ENCODE results near the gene CTAG1A.
"Not testable (repeated sequence)": the region's sequence is repeated elsewhere in the genome, so short reads cannot be mapped to it uniquely, and the experiment has no call there.

CTAG1A gene

GRCh38 chrX:154546354-154547244 lies 38.3 kb upstream of the CTAG1A start, which contains the start of gene G6PD:
G6PD (minus strand) TSS chrX:154546846; CDS start chrX:154546155, 691 bp downstream.
- peak; percentile 48 for TF ChIP-seq POLR2A (IDR thresholded peaks at IDR 0.05; ENCODE audit: low read depth, low read length)
- no peak for TF ChIP-seq SPI1 (IDR thresholded peaks at IDR 0.05; ENCODE audit: low read depth, low read length)
- peak; percentile 65; the same call in 1 of the 2 replicates for TF ChIP-seq POLR2AphosphoS5 (IDR thresholded peaks at IDR 0.05; ENCODE audit: low read depth, low read length)
- no peak for FAIRE-seq
- DNase-seq (ENCODE audit: insufficient read length, low spot score): peak; percentile 79

GRCh38 chrX:154547245-154548027 lies 37.5 kb upstream of the CTAG1A start, which contains the start of gene IKBKG:
IKBKG (plus strand) TSS chrX:154547620; CDS start chrX:154552003, 4,383 bp downstream.
- DNase-seq (ENCODE audit: insufficient read length, low spot score) (peak; percentile 80), FAIRE-seq (peak; percentile 95)
- TF ChIP-seq POLR2AphosphoS5 (IDR thresholded peaks at IDR 0.05; ENCODE audit: low read depth, low read length): 0 out of 2 replicates have a peak, but pooled peaks have one; percentile 42
- no peak for TF ChIP-seq SPI1 (IDR thresholded peaks at IDR 0.05; ENCODE audit: low read depth, low read length)
- 0 out of 2 replicates have a peak, but pooled peaks have one; percentile 1 for TF ChIP-seq POLR2A (IDR thresholded peaks at IDR 0.05; ENCODE audit: low read depth, low read length)
- TF ChIP-seq TAF1 (IDR thresholded peaks at IDR 0.05; ENCODE audit: low read depth, low read length): peak; percentile 38; the same call in 1 of the 2 replicates
- TF ChIP-seq PAX5 (IDR thresholded peaks at IDR 0.05; ENCODE audit: insufficient read depth, low read length, severe bottlenecking): no peak

GRCh38 chrX:154548028-154548316 lies 37.0 kb upstream of the CTAG1A start:
- TF ChIP-seq PAX5 (IDR thresholded peaks at IDR 0.05; ENCODE audit: insufficient read depth, low read length, severe bottlenecking): no peak
- no peak for TF ChIP-seq POLR2AphosphoS5 (IDR thresholded peaks at IDR 0.05; ENCODE audit: low read depth, low read length)
- no peak for TF ChIP-seq POLR2A (IDR thresholded peaks at IDR 0.05; ENCODE audit: low read depth, low read length)
- TF ChIP-seq SPI1 (IDR thresholded peaks at IDR 0.05; ENCODE audit: low read depth, low read length): no peak
- no peak for TF ChIP-seq POU2F2 (IDR thresholded peaks at IDR 0.05; ENCODE audit: low read depth, low read length)
- no peak for TF ChIP-seq TAF1 (IDR thresholded peaks at IDR 0.05; ENCODE audit: low read depth, low read length)
- DNase-seq (ENCODE audit: insufficient read length, low spot score) (no peak), FAIRE-seq (no peak)

- no peak for TF ChIP-seq PAX5 (IDR thresholded peaks at IDR 0.05; ENCODE audit: insufficient read depth, low read length, severe bottlenecking)
- TF ChIP-seq SPI1 (IDR thresholded peaks at IDR 0.05; ENCODE audit: low read depth, low read length): no peak
- TF ChIP-seq TAF1 (IDR thresholded peaks at IDR 0.05; ENCODE audit: low read depth, low read length): no peak
- no peak for TF ChIP-seq POLR2A (IDR thresholded peaks at IDR 0.05; ENCODE audit: low read depth, low read length)
- no peak for TF ChIP-seq POU2F2 (IDR thresholded peaks at IDR 0.05; ENCODE audit: low read depth, low read length)
- TF ChIP-seq POLR2AphosphoS5 (IDR thresholded peaks at IDR 0.05; ENCODE audit: low read depth, low read length): no peak
- no peak for DNase-seq (ENCODE audit: insufficient read length, low spot score)
- FAIRE-seq: no peak
These were observed 35.2 kb upstream of the CTAG1A start for GRCh38 chrX:154549766-154550165.

GRCh38 chrX:154552112-154552806 lies 32.7 kb upstream of the CTAG1A start:
- not testable (repeated sequence) for DNase-seq (ENCODE audit: insufficient read length, low spot score)
- peak; percentile 95 for FAIRE-seq

- not testable (repeated sequence) for FAIRE-seq; DNase-seq (ENCODE audit: insufficient read length, low spot score)
These were observed 26.8 kb upstream of the CTAG1A start for GRCh38 chrX:154558060-154558690.

GRCh38 chrX:154558896-154559295 lies 26.0 kb upstream of the CTAG1A start:
- not testable (repeated sequence) for DNase-seq (ENCODE audit: insufficient read length, low spot score); FAIRE-seq

GRCh38 chrX:154560326-154560725 lies 24.6 kb upstream of the CTAG1A start:
- not testable (repeated sequence) for FAIRE-seq; DNase-seq (ENCODE audit: insufficient read length, low spot score)

- DNase-seq (ENCODE audit: insufficient read length, low spot score); FAIRE-seq: not testable (repeated sequence)
These were observed 22.6 kb upstream of the CTAG1A start for GRCh38 chrX:154562295-154562694.

- FAIRE-seq: peak; percentile 45
- DNase-seq (ENCODE audit: insufficient read length, low spot score): not testable (repeated sequence)
These were observed 14.6 kb upstream of the CTAG1A start for GRCh38 chrX:154570361-154570760.

GRCh38 chrX:154573061-154573460 lies 11.9 kb upstream of the CTAG1A start:
- not testable (repeated sequence) for FAIRE-seq; DNase-seq (ENCODE audit: insufficient read length, low spot score)

GRCh38 chrX:154575076-154575475 lies 9.9 kb upstream of the CTAG1A start:
- FAIRE-seq: peak; percentile 100
- not testable (repeated sequence) for DNase-seq (ENCODE audit: insufficient read length, low spot score)

GRCh38 chrX:154582994-154583393 lies 1.9 kb upstream of the CTAG1A start:
- not testable (repeated sequence) for DNase-seq (ENCODE audit: insufficient read length, low spot score); FAIRE-seq

- peak; percentile 48 for FAIRE-seq
- not testable (repeated sequence) for DNase-seq (ENCODE audit: insufficient read length, low spot score)
These were observed 5.5 kb downstream of the CTAG1A start for GRCh38 chrX:154590415-154590814.

Measured in GM12891 (cell line).